ENCODE results near the gene HAPLN1. TPM values are rescaled to one million over a fixed set of nuclear protein-coding genes. Genes with fewer than 3 reads are reported as not detected.

The HAPLN1 gene
- total and polyA plus RNA-seq, 11 donors: 0.07 to 2.2 (median 1.0) TPM; not detected in 2

DNA sequence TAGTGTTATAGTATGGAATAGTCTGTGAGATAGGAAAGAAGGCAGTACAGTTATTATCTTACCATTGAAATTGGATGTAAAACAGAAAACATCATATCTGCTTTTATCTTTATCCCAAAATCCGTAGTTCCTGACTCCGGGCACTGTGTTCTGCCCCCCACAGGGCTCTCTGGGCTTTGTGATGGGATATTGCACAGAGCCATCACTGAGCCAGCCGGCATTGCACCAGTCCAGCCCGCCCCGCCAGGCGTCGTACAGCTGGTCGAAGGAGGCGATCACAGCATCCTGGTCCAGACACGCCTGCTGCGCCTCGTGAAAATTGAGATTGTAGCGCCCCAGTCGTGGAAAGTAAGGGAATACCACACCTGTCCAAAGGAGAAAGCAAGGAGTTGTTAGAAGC is 76.4 kb downstream of the HAPLN1 start:
- intact Hi-C loops (cut with DNase I): no loop called here
- Histone ChIP-seq H3K4me3 (no peak overlapping the region), H3K9me3 (no peaks in the 10 kb centered on the region), H3K4me1 (no peaks in the 10 kb centered on the region), H3K36me3 (no peaks in the 10 kb centered on the region), H3K27me3 (no peaks in the 10 kb centered on the region), H3K27ac (no peak overlapping the region)
- ATAC-seq (no peak), DNase-seq (no peak)
- 77 to 87% (median 83%) methylated on average over 14 of the region's 14 CpGs for WGBS, 4 donors
- no peak for TF ChIP-seq POLR2A (IDR thresholded peaks at IDR 0.05)

DNA sequence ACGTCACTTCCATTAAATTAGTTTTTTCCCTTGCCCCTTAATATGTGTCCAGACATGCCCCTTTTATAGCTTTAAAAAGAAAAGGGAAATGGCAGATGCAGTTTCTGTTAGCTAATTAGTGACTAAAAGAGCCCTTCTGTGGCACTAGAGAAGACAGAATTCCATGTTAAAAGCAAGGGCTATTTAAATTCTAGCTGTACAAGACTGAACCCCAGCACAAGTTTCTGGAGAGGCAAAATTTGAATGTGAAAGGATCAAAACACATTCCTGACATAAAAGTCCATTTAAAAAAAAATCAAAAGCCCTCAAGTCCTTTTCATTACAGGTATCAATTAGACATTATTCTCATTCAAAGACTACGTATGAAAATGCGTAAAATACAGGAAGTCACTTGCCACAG is 78.7 kb downstream of the HAPLN1 start:
- Histone ChIP-seq H3K27me3 (no peaks in the 10 kb centered on the region), H3K4me3 (no peak overlapping the region), H3K27ac (no peak overlapping the region), H3K4me1 (no peaks in the 10 kb centered on the region), H3K9me3 (no peaks in the 10 kb centered on the region), H3K36me3 (no peaks in the 10 kb centered on the region)
- ATAC-seq (no peak), DNase-seq (no peak)
- WGBS, 4 donors: 86 to 88% (median 87%) methylated on average over 3 of the region's 3 CpGs
- TF ChIP-seq POLR2A (IDR thresholded peaks at IDR 0.05) (no peak), CTCF (IDR thresholded peaks at IDR 0.05) (no peak)
- intact Hi-C loops (cut with DNase I): no loop called here

DNA sequence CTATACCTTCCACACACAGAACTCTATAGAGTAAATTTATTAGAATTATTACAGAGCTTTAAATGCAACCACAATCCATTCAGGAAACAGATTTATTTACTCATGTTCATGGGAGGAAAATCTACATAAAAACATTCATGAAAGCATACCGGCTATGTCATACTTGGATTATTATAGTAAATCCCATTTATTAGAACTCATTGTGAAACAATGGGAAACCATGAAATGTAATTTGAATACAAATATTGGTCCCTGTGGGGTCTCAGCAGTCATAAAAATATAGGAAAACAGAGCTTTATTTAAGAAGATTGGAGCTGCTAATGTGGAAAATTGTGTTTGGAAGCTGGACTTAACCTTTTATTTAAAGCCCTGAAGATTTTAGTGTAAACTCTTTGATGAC is 80.7 kb downstream of the HAPLN1 start:
- Histone ChIP-seq H3K4me1 (no peaks in the 10 kb centered on the region), H3K36me3 (no peaks in the 10 kb centered on the region), H3K9me3 (no peaks in the 10 kb centered on the region), H3K27ac (no peak overlapping the region), H3K27me3 (no peaks in the 10 kb centered on the region), H3K4me3 (no peak overlapping the region)
- WGBS, 4 donors: 83 to 97% (median 87%) methylated on average over 1 of the region's 1 CpG
- no peak for TF ChIP-seq POLR2A (IDR thresholded peaks at IDR 0.05)
- TF ChIP-seq CTCF (IDR thresholded peaks at IDR 0.05): no peak
- intact Hi-C loops (cut with DNase I): no loop called here
- ATAC-seq: no peak
- DNase-seq: no peak

GRCh38 chr5:83636156-83636555 is 84.5 kb downstream of the HAPLN1 start:
- ATAC-seq: no peak
- 39 to 43% (median 42%) methylated on average over 6 of the region's 6 CpGs for WGBS, 4 donors
- Histone ChIP-seq H3K4me1 (no peaks in the 10 kb centered on the region), H3K4me3 (no peak overlapping the region), H3K36me3 (no peaks in the 10 kb centered on the region), H3K27ac (no peak overlapping the region), H3K27me3 (no peaks in the 10 kb centered on the region), H3K9me3 (no peaks in the 10 kb centered on the region)
- intact Hi-C loops (cut with DNase I): no loop called here
- TF ChIP-seq POLR2A (IDR thresholded peaks at IDR 0.05) (no peak), CTCF (IDR thresholded peaks at IDR 0.05) (no peak)
- DNase-seq: no peak

GRCh38 chr5:83633285-83633684 is 87.4 kb downstream of the HAPLN1 start:
- no peak overlapping the region for H3K27ac ChIP-seq
- H3K36me3 ChIP-seq: no peaks in the 10 kb centered on the region
- no peaks in the 10 kb centered on the region for H3K27me3 ChIP-seq
- intact Hi-C loops (cut with DNase I): no loop called here
- no peak overlapping the region for H3K4me3 ChIP-seq
- no peak for TF ChIP-seq POLR2A (IDR thresholded peaks at IDR 0.05)
- no peak for TF ChIP-seq CTCF (IDR thresholded peaks at IDR 0.05)
- H3K9me3 ChIP-seq: no peaks in the 10 kb centered on the region
- 86 to 88% (median 86%) methylated on average over 2 of the region's 2 CpGs for whole genome bisulfite sequencing, 4 donors
- ATAC-seq: no peak
- no peak for DNase-seq
- H3K4me1 ChIP-seq: no peaks in the 10 kb centered on the region
